Stimulated activated CD4-positive, alpha-beta T cell treated with anti-CD3 and anti-CD28 coated beads, Interleukin-4, amount 100 ng/mL, for 48 hours (primary cell): ENCODE measurements around the gene KNDC1.

Source experiments
- DNase-seq, 2 donors: peaks; one replicate each; pipeline ENCODE4 v3.0.0-alpha.2; 2020; ENCODE audit warnings: low read depth in 2 of 2

Gene KNDC1

DNA sequence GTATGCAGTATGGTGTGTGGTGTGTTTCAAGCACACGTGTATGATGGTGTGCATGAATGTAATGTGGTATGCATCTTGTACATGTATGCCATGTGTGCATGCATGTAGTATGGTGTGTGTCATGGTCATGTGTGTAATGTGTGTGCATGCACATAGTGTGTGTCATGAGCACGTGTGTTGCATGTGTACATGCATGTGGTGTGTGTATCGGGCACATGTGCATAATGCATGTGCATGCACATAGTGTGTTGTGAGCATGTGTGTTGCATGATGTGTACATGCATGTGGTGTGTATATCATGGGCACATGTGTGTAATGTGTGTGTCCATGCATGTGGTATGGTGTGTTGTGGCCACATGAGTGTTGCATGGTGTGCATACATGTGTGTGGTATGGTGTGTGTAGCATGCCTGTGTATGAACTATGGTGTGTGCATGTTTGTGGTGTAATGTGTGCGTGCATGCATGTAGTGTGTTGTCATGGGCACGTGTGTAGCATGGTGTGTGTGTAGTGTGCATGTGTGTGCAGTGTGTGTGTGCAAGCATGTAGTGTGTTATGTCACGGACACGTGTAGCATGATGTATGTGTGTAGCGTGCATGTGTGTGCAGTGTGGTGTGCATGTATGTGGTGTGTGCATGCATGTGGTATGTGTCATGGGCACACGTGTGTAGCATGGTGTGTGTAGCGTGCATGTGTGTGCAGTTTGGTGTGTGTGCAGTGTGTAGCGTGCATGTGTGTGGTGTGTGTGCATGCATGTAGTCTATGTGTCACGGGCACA, 17.6 kb downstream of the KNDC1 start:
- DNase-seq, result no peak

DNA sequence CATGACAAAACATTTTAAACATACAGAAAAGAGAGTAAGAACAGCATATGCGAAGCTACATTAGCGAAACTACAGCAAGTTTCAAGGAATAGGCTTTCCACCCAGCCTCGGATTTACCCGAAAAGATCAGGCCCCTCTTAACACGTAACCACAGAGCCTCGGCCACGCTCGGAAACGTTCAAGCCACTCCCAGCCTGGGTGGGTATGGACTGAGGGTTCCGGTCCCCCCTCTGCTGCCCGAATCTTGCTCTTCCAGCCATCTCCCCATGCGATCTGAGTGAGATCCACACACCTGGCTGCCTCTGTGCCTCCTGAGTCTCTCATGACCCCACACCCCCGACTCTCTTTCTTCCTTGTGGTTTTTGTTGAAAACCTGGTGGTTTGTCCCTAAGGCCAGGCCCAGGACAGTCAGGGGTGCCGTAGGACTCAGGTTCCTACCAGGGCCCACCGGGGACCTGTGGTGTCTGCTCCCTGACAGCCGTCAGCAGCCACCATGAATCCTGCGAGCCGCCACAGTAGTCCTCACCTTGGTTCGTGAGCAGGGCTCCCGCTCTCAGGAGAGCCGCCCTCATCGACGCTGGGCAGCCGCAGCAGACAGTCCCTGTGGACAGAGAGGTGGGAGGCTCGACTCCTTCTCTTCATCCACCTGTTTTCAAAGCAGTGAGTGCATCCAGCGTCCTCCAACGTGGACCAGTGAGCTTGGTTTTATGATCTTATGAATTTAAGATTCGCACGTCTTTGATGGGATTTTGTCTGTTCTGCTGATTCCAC, 18.5 kb downstream of the KNDC1 start:
- DNase-seq, result no peak

- no peak for DNase-seq
Observed at GRCh38 chr10:133179128-133179520, 19.1 kb downstream of the KNDC1 start.

DNA sequence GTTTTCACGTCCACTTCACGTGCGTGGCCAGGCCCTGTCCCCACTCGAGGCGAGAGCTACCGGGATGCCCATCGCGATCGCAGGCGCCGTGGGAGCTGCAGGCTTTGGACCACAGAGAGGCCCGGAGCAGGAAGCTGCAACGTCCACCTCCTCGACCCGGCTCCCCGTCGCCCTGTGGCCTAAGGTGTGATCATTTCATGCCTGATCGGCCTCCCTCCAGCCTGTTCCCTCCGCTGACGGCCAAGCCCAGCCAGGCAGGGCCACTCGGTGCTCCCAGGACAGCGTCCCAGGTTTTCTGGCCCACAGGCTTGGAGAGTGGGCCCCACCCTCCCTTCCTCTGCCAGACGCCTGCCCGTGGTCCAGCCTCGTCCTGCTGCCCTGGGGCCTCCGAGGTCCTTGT, 19.6 kb downstream of the KNDC1 start:
- DNase-seq, result no peak

DNA sequence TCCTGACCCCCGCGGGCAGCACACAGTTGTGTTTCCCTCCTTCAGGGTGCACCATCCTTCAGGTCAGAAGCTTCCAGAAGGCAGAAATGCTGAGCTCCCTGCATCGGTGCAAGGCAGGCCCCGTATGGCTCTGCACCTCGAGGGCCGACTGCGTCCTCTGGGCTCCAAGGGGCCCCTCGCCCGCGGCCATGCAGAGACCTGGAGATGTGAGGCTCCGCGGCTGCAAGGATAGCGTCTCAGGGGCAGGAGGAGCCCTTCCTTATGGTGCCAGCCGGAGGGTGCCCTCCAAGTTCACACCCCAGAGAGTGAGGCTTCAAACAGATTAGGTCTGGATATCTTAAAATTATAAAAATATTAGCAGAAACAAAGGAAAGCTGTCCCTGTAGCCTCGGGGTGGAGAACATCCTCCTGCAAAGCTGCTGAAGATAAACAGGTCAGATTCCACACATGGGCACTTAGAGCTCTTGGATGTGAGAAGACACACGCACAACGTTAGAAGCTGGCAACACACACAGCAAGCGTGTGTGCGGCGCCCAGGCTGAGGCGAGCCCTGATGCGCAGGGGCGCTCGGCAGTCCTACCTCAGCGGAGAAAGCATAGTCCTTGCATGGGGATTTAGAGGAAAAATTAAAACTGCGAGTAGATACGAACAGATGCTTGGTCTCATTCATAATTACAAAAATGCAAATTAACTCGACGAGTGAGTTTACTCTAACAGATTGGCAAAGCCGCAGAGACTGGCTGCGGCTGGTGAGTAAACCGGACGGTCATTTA, 20.4 kb downstream of the KNDC1 start:
- no peak for DNase-seq

DNA sequence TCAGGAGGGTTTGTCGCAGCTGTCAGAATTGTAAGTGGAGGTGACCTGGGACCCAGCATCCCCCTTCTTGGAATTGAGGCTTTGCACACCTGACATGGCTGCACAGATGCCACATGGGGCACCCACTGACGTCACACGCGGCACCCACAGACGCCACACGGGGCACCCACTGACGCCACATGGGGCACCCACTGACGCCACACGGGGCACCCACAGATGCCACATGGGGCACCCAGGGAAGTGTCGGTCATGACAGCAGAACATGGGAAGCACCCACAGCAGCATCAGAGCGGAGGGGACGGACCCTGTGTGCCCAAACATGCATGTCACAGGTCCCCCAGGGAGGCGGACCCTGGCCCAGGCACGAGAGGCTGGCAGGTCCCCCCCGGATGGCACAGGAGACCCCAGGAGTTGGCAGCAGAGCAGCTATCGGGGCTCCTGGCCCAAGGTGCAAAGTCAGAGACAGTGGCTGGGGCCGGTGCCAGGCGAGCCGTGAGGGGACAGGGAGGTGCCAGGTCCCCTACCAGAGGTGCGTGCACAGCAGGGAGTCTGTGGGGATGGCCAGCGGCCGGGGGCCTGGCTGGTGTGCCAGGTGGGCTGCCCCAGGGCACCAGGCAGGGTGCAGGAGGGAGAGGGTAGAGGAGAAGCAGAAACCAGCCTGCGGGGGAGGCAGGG, 21.1 kb downstream of the KNDC1 start:
- DNase-seq, result no peak

DNA sequence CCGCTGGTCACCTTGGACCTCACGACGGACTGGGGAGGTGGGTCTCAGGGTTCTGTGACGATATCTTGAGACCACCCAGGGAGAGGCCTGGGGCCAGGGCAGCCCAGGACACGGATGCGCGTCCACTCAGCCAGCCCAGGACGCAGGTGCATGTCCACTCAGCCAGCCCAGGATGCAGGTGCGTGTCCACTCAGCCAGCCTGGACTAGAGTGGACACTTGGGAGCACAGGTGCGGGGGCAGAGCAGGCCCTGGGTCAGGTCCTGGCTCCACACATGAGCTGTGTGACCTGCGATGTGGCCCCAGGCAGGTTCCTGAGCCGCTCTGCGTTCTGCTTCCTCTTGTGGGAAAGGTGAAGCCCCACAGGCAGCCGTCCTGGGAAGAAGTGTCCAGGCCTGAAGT, 22.2 kb downstream of the KNDC1 start:
- no peak for DNase-seq

DNA sequence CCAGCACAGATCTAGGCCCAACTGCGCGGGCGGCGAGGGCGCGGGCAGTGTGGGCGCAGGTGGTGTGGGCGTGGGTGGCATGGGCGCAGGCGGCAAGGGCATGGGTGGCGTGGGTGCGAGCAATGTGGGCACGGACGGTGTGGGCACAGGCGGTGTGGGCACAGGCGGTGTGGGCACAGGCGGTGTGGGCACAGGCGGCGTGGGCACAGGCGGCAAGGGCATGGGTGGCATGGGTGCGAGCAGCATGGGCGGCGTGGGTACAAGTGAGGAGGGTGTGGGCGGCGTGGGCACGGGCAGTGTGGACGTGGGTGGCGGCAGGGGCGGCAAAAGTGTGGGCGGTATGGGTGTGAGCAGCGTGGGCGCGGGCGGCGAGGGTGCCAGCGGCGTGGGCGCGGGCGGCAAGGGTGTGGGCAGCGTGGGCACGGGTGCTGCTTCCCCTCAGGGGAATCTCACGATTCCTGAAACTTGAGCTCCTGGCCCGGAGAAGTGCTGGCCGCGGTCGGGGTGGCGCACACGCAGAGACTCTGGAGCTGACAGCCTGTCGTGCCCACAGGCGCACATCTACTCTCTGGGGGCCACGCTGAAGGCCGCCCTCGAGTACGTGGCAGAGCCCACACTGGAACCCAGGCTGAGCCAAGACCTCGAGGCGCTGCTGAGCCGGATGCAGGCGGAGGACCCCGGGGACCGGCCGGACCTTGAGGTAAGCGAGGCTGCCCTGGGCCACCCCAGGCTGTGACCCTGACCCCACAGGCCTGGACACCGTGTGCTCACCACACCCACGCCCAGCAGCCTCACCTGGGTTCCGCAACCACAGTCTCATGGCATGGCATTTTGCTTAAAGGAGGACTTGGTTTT, 23.0 kb downstream of the KNDC1 start:
- no peak for DNase-seq

GRCh38 chr10:133183646-133184378, 23.8 kb downstream of the KNDC1 start:
- no peak for DNase-seq

DNA sequence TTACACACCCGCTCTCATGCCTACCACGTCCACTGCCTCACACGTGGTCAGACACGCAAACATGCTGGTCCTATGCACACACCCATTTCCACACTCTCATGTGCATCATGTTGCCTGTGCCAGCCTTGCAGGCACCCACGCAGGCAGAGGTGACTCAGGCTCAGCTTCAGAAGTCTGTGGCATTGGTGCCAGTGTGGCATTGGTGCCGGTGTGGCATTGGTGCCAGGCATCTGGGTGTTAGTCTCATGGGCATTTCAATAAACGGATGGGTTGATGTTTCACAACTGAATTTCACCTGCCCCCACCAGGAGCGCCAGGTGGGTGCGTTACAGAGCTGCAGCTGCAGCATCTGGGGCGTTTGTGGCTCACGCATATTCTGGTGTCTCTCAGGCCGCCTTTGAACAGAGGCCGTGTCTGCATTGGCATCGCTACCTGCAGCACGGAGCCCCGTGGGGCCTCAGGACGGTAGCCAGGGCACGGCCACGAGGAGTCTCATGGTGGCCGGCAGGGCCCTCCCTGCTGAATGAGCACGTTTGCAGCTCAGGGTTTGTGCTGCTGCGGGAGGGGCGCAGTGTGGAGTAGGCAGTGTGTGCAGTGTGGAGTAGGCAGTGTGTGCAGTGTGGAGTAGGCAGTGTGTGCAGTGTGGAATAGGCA, 24.7 kb downstream of the KNDC1 start:
- DNase-seq, result no peak

GRCh38 chr10:133185421-133185820, 25.4 kb downstream of the KNDC1 start:
- no peak for DNase-seq

- no peak for DNase-seq
Observed at GRCh38 chr10:133185916-133186315, 25.9 kb downstream of the KNDC1 start.

DNA sequence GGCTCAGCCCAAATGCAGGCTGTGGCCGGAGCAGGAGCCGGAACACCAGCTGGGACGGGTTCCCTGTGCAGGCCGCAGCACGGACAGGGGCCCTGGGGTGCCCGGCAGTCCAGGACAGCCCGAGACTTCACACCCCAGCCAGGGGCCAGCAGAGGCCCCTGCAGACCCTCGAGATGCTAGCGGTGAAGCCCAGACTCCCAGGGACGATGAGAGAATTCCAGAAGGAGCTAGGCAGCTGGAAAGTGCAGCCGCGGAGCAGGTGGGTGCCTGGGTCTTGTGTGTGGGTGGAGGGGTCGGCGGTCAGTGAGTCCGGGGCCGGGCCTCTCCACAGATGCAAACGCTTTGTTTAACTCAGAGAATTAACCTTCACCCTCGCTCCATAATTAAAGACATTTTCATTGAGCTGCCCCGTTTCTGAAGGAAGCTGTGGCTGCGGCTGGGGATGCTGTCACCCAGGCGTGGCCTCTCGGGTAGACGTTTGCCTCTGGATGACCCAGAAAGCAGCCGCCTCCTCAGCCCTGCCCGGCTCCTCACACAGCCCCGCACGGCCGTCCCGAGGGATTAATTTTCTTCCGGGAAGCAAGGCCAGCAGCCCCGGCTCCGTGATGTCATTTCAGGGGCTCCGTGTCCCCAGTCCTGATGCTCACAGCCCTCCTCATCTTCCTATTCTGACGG, 26.5 kb downstream of the KNDC1 start:
- no peak for DNase-seq

GRCh38 chr10:133187091-133187905, 27.3 kb downstream of the KNDC1 start:
- no peak for DNase-seq

DNA sequence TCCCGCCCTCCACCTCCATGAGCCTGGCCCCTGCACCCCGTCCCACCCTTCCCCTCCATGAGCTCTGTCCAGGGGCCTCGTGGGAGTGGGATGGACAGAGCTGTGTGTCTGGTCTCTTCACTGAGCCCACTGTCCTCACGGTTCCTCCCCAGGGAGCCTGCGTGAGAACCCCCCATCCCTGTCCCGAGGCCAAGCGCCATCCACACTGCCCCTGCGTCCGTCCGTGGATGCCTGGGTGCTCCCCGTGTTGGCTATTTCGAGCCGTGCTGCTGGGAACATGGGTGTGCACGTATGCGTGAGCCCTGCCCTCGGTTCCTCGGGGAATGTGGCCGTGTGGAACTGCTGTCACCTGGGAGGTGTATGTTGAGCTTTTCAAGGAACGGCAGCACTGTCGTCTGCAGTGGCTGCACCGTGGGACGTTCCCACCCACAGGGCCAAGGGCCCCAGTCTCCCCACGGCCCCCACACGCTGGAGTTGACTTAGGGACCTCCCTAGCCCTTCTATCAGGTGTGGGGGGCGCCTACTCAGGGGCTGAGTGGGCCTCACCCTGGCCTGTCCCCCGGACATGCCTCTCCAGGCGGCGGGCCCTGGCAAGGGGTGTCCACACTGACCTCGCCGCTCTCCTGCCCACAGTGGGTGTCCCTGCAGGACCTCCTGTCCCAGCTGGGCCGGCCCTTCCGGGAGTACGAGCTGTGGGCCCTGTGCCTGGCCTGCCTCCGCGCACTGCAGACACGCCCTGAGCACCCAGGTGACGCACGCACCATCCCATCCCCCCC, 28.1 kb downstream of the KNDC1 start:
- DNase-seq, result no peak

DNA sequence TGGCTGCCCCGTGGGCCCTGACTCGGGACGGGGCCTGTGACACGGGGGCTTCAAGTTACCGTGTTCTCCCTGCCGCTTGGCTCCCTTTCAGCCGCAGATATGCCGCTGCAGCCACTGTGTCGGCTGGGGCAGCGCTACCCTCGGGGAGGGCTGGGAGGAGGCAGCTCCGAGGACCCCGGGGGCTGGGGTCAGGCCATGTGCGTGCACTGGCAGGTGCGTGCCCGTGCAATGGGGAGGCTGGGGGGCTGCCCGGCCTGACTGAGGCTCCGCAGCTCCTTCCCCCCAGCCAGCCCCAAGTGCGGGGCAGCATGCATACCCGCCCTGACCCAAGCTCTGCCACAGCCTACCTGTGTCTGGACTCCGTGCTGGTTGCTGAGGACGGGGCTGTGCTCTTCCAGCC, 29.2 kb downstream of the KNDC1 start:
- DNase-seq, result no peak

DNA sequence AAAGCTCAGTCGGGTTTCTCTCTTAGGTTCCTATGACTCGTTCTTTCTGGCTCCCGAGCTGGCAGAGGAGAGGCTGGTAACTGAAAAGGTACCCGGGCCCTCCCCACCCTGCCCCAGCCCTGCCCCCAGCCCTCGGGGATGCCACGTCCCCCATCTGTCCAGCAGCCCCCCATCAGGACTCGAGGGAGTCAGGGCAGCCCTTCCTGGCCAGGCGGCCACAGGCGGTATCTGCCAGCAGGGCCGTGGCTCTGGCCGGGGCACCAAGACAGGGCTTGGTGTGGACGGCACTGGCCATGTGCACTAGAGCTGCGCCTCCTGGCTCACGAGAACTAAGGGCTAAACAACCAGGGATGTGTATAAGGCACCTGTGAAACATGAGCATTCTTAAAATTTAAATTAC, 29.7 kb downstream of the KNDC1 start:
- no peak for DNase-seq

DNA sequence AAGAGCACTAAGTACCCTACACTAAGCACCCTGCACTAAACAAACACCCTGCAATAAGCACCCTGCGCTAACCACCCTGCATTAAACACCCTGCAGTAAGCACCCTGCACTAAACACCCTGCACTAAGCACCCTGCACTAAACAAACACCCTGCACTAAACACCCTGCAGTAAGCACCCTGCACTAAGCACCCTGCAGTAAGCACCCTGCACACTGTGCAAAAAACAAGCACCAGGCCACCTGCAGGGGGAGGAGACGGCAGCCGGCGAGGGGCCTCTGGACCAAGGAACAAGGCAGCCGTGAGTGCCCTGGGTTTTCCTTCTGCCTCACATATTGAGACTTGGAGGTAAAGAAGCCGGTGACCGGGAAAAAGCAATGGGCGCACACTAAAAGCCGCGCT, 30.2 kb downstream of the KNDC1 start:
- no peak for DNase-seq
